HepG2 (cell line): ENCODE results near the gene TUBGCP4.

Source experiments
- BCL3 ChIP-seq: sonication (generic); formaldehyde crosslinking; IDR thresholded peaks from 2 replicates; pipeline ENCODE4 v1.5.1; 2020; ENCODE audit warnings: mild to moderate bottlenecking, missing genetic modification reagents, moderate library complexity
- EEA1 ChIP-seq: sonication (generic); formaldehyde crosslinking; IDR thresholded peaks from 2 replicates; pipeline ENCODE4 v1.5.1; 2020; ENCODE audit warnings: mild to moderate bottlenecking, missing genetic modification reagents, borderline replicate concordance
- KDM1A ChIP-seq: IDR thresholded peaks from 2 replicates; pipeline ENCODE4 v1.6.1; 2016; ENCODE audit warnings: missing compliant biosample characterization
- RAD21 ChIP-seq: fragments of 450-650 bp; formaldehyde crosslinking; IDR thresholded peaks from 2 replicates; pipeline ENCODE4 v1.5.0; 2020; ENCODE audit warnings: mild to moderate bottlenecking
- REST ChIP-seq, 2 experiments: IDR thresholded peaks; 2 replicates each; pipeline ENCODE4 v1.6.1; 2011 to 2012; ENCODE audit warnings: low read length in 2 of 2, borderline replicate concordance in 1 of 2, low read depth in 1 of 2, mild to moderate bottlenecking in 1 of 2, moderate library complexity in 1 of 2
- TCF7 ChIP-seq: sonication (generic); IDR thresholded peaks from 2 replicates; pipeline ENCODE4 v1.6.1; 2016; ENCODE audit warnings: antibody characterized with exemption, low read depth
- ZBTB3 ChIP-seq: sonication (generic); formaldehyde crosslinking; IDR thresholded peaks from 2 replicates; pipeline ENCODE4 v1.4.0; 2020; ENCODE audit warnings: low read depth, mild to moderate bottlenecking, moderate library complexity, missing genetic modification reagents, borderline replicate concordance
- ZNF232 ChIP-seq: sonication (generic); formaldehyde crosslinking; IDR thresholded peaks from 2 replicates; pipeline ENCODE4 v1.4.0; 2020; ENCODE audit warnings: missing genetic modification reagents, borderline replicate concordance
- TF ChIP-seq, protein P1 (sequence below): IDR thresholded peaks from 2 replicates; pipeline ENCODE4 v1.6.1; 2016; ENCODE audit warnings: missing compliant biosample characterization, missing genetic modification reagents, borderline replicate concordance
- TF ChIP-seq, protein P2 (sequence below): IDR thresholded peaks from 2 replicates; pipeline ENCODE4 v1.6.1; 2016; ENCODE audit warnings: missing genetic modification reagents, missing compliant biosample characterization

- TF ChIP-seq RAD21 (CRISPR knock-in tag) (no peak), KDM1A (CRISPR knock-in tag) (no peak), ZBTB3 (no peak), ZNF232 (CRISPR knock-in tag) (no peak), REST (IDR thresholded peaks at IDR 0.05; ENCODE audit: borderline replicate concordance in 1 of 2, low read depth in 1 of 2, low read length in 2 of 2) (no peak), BCL3 (CRISPR knock-in tag) (no peak), EEA1 (CRISPR knock-in tag) (no peak), TCF7 (no peak)
- TF ChIP-seq, protein P1, sequence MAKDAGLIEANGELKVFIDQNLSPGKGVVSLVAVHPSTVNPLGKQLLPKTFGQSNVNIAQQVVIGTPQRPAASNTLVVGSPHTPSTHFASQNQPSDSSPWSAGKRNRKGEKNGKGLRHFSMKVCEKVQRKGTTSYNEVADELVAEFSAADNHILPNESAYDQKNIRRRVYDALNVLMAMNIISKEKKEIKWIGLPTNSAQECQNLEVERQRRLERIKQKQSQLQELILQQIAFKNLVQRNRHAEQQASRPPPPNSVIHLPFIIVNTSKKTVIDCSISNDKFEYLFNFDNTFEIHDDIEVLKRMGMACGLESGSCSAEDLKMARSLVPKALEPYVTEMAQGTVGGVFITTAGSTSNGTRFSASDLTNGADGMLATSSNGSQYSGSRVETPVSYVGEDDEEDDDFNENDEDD (CRISPR knock-in tag), result no peak
- TF ChIP-seq, protein P2, sequence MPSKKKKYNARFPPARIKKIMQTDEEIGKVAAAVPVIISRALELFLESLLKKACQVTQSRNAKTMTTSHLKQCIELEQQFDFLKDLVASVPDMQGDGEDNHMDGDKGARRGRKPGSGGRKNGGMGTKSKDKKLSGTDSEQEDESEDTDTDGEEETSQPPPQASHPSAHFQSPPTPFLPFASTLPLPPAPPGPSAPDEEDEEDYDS (CRISPR knock-in tag), result no peak
These were observed 23.8 kb upstream of the TUBGCP4 start for GRCh38 chr15:43347114-43347513.
